ENCODE measurements around the gene SLC2A2. TPM values are rescaled to one million over a fixed set of nuclear protein-coding genes. Genes with fewer than 3 reads are reported as not detected.
A peak's percentile ranks its signal among the peaks of the same experiment; 100 is the strongest.

Gene SLC2A2
- total RNA-seq, 1 experiment from 2014 or later: not detected

DNA sequence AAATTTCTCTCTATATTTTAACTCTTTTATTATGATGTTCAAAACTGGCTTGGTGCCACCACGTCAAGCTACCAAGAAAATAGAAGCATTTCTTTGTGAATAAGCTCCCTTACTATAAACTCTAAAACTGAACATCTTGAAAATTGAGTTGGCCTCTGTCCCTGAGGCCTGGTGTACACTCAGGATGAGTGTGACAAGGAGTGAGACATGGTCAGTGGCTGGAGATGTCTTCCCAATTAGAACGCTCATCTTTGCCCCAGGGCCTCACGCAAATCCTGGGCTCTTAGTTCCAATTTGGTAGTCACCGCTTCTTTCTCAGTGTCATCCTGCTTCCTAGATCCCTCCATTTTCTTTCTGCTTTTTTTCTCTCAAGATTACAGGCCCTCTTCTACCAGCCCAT, 26.2 kb downstream of the SLC2A2 start:
- TF ChIP-seq NR2C2 (CRISPR knock-in tag; IDR thresholded peaks at IDR 0.05) (no peak), NFATC4 (CRISPR knock-in tag; IDR thresholded peaks at IDR 0.05) (no peak), ZNF121 (CRISPR knock-in tag; IDR thresholded peaks at IDR 0.05) (no peak)
- TF ChIP-seq, protein P1, sequence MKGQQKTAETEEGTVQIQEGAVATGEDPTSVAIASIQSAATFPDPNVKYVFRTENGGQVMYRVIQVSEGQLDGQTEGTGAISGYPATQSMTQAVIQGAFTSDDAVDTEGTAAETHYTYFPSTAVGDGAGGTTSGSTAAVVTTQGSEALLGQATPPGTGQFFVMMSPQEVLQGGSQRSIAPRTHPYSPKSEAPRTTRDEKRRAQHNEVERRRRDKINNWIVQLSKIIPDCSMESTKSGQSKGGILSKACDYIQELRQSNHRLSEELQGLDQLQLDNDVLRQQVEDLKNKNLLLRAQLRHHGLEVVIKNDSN (CRISPR knock-in tag; IDR thresholded peaks at IDR 0.05): no peak
- Mint-ChIP-seq H3K4me3 (no peak overlapping the region), H3K27me3 (ENCODE audit: low read depth) (no peaks in the 10 kb centered on the region), H3K4me1 (no peaks in the 10 kb centered on the region), H3K36me3 (no peaks in the 10 kb centered on the region), H3K27ac (no peak overlapping the region), H3K9me3 (no peaks in the 10 kb centered on the region)
- ATAC-seq (no peak), DNase-seq (ENCODE audit: low spot score) (no peak)
- ChIA-PET POLR2A (no interaction called here), CTCF (interaction anchor here (1.5 kb wide), 1 partner anchor 49 kb away, joined by 3 read pairs; no protein-coding TSS in a partner anchor)

DNA sequence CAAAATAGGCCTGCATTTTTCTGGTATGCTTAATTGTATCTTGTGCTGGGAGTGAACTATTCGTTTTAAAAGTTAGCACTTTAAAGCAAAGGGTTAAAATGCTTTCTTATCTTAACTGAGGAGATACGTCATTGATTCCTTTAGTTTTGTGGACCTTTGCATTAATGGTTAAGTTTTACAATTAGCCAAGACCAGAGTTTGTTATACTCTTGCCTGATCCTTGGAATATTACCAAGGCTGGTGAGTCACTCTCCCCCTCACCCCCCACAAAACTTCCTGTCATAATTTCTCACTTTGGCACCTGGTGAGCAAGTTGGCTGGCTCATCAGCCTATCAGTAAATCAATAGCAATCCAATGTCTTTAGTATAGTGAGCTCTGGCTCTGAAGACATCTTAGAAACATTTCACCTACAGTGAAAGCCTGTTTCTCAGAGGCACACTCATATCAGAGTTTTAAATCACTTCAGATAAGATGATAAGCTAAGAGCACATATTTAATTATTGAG, 26.7 kb downstream of the SLC2A2 start:
- DNase-seq (ENCODE audit: low spot score): no peak
- no peaks in the 10 kb centered on the region for H3K9me3 Mint-ChIP-seq
- TF ChIP-seq CREB1 (CRISPR knock-in tag; IDR thresholded peaks at IDR 0.05): no peak
- no peak for TF ChIP-seq IRF2 (CRISPR knock-in tag; IDR thresholded peaks at IDR 0.05; ENCODE audit: borderline replicate concordance, low read depth)
- TF ChIP-seq MXD4 (CRISPR knock-in tag; IDR thresholded peaks at IDR 0.05; ENCODE audit: borderline replicate concordance): no peak
- TF ChIP-seq, protein P2, sequence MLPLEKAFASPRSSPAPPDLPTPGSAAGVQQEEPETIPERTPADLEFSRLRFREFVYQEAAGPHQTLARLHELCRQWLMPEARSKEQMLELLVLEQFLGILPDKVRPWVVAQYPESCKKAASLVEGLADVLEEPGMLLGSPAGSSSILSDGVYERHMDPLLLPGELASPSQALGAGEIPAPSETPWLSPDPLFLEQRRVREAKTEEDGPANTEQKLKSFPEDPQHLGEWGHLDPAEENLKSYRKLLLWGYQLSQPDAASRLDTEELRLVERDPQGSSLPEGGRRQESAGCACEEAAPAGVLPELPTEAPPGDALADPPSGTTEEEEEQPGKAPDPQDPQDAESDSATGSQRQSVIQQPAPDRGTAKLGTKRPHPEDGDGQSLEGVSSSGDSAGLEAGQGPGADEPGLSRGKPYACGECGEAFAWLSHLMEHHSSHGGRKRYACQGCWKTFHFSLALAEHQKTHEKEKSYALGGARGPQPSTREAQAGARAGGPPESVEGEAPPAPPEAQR (CRISPR knock-in tag; IDR thresholded peaks at IDR 0.05): no peak
- TF ChIP-seq, protein P3, sequence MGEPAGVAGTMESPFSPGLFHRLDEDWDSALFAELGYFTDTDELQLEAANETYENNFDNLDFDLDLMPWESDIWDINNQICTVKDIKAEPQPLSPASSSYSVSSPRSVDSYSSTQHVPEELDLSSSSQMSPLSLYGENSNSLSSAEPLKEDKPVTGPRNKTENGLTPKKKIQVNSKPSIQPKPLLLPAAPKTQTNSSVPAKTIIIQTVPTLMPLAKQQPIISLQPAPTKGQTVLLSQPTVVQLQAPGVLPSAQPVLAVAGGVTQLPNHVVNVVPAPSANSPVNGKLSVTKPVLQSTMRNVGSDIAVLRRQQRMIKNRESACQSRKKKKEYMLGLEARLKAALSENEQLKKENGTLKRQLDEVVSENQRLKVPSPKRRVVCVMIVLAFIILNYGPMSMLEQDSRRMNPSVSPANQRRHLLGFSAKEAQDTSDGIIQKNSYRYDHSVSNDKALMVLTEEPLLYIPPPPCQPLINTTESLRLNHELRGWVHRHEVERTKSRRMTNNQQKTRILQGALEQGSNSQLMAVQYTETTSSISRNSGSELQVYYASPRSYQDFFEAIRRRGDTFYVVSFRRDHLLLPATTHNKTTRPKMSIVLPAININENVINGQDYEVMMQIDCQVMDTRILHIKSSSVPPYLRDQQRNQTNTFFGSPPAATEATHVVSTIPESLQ (CRISPR knock-in tag; IDR thresholded peaks at IDR 0.05): no peak
- TF ChIP-seq FOXP1 (CRISPR knock-in tag; IDR thresholded peaks at IDR 0.05; ENCODE audit: borderline replicate concordance): no peak
- TF ChIP-seq CREM (CRISPR knock-in tag; IDR thresholded peaks at IDR 0.05): no peak
- TF ChIP-seq, protein P4, sequence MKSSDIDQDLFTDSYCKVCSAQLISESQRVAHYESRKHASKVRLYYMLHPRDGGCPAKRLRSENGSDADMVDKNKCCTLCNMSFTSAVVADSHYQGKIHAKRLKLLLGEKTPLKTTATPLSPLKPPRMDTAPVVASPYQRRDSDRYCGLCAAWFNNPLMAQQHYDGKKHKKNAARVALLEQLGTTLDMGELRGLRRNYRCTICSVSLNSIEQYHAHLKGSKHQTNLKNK (CRISPR knock-in tag; IDR thresholded peaks at IDR 0.05): no peak
- TF ChIP-seq, protein P5, sequence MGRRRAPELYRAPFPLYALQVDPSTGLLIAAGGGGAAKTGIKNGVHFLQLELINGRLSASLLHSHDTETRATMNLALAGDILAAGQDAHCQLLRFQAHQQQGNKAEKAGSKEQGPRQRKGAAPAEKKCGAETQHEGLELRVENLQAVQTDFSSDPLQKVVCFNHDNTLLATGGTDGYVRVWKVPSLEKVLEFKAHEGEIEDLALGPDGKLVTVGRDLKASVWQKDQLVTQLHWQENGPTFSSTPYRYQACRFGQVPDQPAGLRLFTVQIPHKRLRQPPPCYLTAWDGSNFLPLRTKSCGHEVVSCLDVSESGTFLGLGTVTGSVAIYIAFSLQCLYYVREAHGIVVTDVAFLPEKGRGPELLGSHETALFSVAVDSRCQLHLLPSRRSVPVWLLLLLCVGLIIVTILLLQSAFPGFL (CRISPR knock-in tag; IDR thresholded peaks at IDR 0.05; ENCODE audit: borderline replicate concordance): no peak
- TF ChIP-seq FOXJ3 (CRISPR knock-in tag; IDR thresholded peaks at IDR 0.05; ENCODE audit: borderline replicate concordance): no peak
- ChIA-PET POLR2A (no interaction called here), CTCF (interaction anchor here (1.5 kb wide), 1 partner anchor 50 kb away, joined by 3 read pairs; no protein-coding TSS in a partner anchor)
- no peak for ATAC-seq
- no peaks in the 10 kb centered on the region for H3K4me1 Mint-ChIP-seq
- H3K4me3 Mint-ChIP-seq: no peak overlapping the region
- no peaks in the 10 kb centered on the region for H3K27me3 Mint-ChIP-seq (ENCODE audit: low read depth)
- H3K36me3 Mint-ChIP-seq: no peaks in the 10 kb centered on the region
- no peak overlapping the region for H3K27ac Mint-ChIP-seq

DNA sequence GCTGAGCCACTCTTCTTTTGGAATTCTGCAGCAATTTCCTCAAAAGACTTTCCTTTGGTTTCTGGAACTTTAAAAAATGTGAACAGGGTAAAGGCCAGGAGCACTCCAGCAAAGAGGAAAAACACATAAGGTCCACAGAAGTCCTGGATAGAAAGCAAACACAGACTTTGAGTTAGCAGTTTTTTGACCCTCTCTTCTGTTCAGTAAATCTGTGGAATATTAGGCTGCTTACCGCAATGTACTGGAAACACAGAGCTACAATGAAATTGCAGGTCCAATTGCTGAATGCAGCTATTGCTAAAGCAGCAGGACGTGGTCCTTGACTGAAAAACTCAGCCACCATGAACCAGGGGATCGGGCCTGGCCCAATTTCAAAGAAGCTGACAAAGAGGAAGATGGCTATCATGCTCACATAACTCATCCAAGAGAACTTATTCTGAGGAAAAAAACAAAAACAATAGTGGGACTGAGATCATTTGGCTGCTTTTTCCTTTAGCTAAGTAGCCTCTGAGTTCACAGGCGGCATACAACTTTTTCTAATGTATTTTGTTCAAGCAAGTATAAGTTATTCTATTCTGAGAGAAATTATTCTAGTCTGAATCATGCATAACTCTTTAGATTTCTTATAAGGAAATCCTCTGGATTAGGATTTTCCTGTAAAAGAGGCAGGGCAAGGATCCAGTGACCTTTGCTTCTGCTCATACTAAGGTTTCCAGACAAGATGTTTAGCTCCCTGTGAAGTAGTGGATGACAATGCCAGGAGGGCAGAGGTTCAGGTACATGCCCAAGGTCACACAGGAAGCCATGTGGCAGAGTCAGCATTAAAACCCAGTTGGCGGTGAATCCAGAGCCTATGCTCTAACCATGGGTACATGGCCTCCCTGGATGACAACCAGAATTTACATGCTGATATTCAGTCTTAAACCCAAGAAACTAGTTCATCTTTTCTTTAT, 28.3 kb downstream of the SLC2A2 start:
- DNase-seq (ENCODE audit: low spot score): no peak

More for the DNA sequence above, 28.3 kb downstream of the SLC2A2 start:
- ChIA-PET CTCF (interaction anchor here (1.4 kb wide), 1 partner anchor 584 kb away, joined by 3 read pairs; no protein-coding TSS in a partner anchor), POLR2A (no interaction called here)
- TF ChIP-seq GABPB1 (CRISPR knock-in tag; IDR thresholded peaks at IDR 0.05): 0 out of 2 replicates have a peak, but pooled peaks have one; percentile 38
- TF ChIP-seq, protein P6, sequence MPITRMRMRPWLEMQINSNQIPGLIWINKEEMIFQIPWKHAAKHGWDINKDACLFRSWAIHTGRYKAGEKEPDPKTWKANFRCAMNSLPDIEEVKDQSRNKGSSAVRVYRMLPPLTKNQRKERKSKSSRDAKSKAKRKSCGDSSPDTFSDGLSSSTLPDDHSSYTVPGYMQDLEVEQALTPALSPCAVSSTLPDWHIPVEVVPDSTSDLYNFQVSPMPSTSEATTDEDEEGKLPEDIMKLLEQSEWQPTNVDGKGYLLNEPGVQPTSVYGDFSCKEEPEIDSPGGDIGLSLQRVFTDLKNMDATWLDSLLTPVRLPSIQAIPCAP (CRISPR knock-in tag; IDR thresholded peaks at IDR 0.05): no peak
- Mint-ChIP-seq H3K9me3 (no peaks in the 10 kb centered on the region), H3K4me1 (no peaks in the 10 kb centered on the region), H3K4me3 (no peak overlapping the region), H3K27ac (no peak overlapping the region), H3K36me3 (no peaks in the 10 kb centered on the region), H3K27me3 (ENCODE audit: low read depth) (no peaks in the 10 kb centered on the region)
- ATAC-seq: no peak
